ENCODE data around the gene COL5A3.
A peak's percentile ranks its signal among the peaks of the same experiment; 100 is the strongest.
"Not testable (repeated sequence)": the region's sequence is repeated elsewhere in the genome, so short reads cannot be mapped to it uniquely, and the experiment has no call there.

Gene COL5A3

DNA sequence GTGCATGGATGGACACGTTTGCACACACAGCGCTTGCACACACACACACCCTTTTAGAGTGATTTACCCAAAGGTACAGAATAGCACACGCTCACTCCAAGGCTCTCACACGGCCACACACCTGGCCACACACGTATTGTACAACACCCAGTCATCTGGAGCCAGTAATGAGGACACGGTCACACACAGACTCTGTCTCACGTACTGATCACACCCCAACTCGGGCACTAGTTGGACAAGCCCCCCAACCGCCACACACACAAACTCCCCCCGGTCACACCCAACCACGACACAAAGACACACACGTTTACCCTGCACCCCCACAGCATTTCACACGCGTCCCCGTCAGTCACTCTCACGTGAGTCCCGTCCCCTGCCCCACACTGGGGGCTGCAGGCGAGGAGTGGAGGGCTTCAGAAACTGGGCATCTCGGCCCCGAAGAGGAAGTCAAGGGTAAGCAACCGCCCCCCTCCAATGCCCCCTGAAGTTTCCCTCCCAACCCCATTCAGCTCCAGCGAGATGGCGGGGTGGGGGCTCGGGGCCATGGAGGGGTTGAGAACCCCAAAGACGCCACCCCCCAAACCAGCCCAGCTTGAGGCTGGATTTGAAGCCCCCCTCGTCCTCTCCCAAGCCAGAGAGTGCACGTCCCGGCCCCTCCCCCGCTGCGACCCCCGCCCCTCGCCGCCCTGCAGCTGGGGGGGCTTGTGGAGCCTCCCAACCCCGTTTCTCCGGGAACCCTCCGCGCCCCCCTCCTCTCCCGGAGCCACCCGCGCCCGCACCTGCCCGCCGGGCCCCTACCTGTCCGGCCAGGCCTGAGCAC, 74.6 kb downstream of the COL5A3 start:
- peak; percentile 40 for DNase-seq

GRCh38 chr19:9934132-9934950, 76.0 kb downstream of the COL5A3 start:
- DNase-seq: peak; percentile 76

DNA sequence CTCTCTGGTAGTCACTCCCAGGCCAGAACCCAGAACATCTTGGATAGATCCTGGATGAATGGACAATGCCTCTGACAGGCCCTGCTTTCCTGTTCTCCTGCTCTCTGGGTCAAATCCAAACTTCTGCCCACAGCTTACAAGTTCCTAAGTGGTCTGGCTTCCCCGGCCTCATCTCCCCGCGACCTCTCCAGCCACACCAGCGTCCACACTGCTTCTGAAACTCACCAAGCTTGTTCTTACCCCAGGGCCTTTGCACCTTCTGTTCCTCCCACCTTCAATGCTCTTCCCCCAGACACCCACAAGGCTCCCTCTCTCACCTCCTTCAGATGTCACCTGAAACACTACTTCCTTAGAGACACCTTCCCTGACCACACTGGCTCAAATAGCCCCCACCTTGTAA, 77.5 kb downstream of the COL5A3 start:
- DNase-seq: no peak

DNA sequence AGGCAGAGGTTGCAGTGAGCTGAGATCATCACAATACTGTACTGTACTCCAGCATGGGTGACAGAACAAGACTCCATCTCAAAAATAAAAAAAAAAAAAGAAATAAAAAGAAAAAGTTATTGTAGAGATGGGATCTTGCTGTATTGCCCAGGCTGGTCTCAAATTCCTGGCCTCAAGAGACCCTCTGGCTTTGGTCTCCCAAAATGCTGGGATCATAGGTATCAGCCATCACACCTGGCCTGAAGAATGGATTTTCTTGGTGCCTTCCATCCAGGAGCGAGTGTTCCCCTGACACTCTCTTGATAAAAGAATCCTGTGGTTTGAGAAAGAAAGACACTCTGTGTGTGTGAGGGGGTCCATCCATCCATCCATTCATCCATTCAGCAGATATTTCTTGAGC, 78.7 kb downstream of the COL5A3 start:
- no peak for DNase-seq

- DNase-seq: no peak
These were observed 86.9 kb downstream of the COL5A3 start for GRCh38 chr19:9923440-9923839.

GRCh38 chr19:9922782-9923379, 87.4 kb downstream of the COL5A3 start:
- DNase-seq: not testable (repeated sequence)

- no peak for DNase-seq
These were observed 93.0 kb downstream of the COL5A3 start for GRCh38 chr19:9917321-9917720.

DNA sequence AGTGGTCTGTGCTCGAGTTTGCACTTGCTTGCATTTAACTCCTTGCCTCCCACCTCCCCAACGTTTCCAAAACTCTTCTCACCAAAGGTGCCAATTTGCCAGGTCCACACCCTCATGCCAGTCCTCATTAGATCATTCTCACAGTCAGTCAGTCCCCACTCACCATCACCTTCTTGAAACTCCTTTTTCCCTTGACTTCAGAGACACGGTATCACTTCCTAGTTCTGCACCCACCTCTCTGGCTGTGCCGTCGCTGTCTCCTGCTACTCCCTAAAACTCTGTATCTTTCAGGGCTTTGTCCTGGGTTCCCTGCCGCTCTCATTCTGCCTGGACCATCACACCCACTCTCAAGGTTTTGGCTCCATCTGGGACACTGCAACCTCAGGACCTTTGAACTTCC, 93.6 kb downstream of the COL5A3 start:
- no peak for DNase-seq

DNA sequence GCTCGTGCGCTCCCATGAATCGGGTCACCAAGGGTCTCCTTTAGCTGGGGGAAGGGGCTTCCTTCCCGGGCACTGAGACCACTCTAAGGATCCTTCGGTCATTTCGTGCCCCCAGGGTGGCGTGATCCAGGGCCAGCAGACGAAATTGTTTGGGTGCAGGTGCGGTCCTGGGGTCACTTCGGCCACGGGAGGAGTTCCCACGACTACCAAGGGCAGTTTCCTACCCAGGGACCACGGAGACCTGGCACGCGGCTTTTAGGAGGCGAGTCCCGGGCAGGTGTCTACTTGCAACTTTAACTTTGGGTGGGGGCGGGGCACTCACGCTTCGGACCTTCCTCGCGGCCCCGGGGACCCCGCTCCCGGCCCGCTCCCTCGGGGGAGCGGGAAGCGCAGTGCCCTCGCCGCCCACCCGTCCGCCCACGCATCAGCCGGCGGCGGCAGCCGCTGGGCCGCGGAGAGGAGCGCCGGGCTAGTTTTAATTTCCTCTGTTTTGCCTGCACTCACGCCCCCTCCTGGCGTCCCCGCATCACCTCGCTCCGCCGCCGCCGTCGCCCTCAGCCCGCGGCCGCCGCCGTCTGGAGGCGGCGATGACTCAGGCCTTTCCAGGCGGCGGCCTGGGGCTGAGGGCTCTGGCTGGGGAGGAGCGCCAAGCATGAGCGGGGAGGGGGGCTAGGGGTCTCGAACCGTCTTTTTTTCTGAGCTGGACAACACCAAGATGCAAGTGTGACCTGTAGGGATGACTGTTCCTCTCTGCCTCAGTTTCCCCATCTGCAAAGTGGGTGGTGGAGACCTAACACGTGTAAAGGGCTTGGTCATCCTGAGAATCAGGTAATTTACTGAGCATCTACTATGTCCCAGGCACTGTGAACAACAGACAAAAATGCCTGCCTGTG, 95.7 kb downstream of the COL5A3 start:
- peak; percentile 70 for DNase-seq

DNA sequence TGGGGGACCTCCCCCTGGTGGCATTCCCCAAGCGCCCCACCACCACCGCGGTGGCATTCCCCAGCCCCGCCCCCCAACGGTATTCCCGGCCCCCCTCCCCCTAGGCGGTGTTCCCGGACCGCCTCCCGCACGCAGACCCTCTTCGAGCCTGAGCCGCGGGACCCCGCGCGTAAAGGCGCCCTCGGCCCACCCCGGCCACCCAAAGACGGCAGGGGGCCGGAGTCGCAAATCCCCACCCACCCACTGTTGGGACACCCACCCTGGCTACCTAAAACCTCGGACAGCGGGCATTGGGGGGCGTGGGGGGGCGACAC, 96.3 kb downstream of the COL5A3 start:
- no peak for DNase-seq

DNA sequence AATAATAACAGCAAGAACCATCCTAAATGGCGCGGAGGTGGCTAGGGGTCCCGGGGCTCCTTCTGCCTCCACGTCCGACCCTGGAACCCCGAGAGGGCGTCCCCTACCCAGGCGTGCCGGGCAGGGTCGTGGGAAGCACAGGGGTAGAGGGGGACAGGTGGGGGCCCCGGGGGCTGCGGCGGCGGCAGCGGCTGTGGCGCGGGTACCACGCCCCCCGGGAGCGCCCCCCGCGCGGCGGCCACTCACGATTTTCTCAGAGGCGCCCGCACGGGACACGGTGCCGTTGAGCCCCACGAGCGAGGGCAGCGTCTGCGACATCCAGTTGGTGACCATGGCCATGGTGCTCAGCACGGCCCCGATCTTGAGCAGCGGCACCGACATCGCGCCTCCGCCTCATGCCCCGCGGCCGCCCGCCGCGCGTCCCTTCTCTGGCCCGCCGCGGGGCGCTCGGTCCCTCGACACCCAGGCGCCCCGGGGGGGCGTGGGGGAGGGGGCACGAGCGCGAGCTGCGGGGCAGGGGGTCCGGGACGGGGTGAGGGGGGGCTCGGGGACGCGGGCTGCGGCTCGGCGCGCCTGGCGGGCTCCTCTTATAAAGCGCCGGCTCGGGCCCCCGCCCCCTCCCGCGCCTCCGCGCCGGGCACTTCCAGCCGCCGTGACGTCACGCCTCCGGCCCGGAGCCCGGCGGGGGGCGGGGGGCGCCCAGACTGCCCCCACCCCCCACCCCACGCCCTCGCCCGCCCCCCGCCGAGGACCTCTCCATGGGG, 96.9 kb downstream of the COL5A3 start:
- no peak for DNase-seq

- no peak for DNase-seq
These were observed 97.6 kb downstream of the COL5A3 start for GRCh38 chr19:9912551-9913236.

GRCh38 chr19:9911524-9912185, 98.6 kb downstream of the COL5A3 start:
- no peak for DNase-seq

- no peak for DNase-seq
These were observed 99.7 kb downstream of the COL5A3 start for GRCh38 chr19:9910625-9911024.
